Measurements from ENCODE around the gene SNAP91.
"Not testable (repeated sequence)": the region's sequence is repeated elsewhere in the genome, so short reads cannot be mapped to it uniquely, and the experiment has no call there.

The SNAP91 gene

DNA sequence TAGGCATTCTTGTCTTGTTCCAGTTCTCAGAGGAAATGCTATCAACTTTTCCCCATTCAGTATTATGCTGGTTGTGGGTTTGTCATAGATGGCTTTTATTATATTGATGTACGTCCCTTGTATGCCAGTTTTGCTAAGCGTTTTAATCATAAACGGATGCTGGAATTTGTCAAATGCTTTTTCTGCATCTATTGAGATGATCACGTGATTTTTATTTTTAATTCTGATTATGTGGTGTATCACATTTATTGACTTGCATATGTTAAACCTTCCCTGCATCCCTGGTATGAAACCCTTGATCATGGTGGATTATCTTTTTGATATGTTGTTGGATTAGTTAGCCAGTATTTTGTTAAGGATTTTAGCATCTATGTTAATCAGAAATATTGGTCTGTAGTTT, 79.0 kb downstream of the SNAP91 start:
- DNase-seq: not testable (repeated sequence)

DNA sequence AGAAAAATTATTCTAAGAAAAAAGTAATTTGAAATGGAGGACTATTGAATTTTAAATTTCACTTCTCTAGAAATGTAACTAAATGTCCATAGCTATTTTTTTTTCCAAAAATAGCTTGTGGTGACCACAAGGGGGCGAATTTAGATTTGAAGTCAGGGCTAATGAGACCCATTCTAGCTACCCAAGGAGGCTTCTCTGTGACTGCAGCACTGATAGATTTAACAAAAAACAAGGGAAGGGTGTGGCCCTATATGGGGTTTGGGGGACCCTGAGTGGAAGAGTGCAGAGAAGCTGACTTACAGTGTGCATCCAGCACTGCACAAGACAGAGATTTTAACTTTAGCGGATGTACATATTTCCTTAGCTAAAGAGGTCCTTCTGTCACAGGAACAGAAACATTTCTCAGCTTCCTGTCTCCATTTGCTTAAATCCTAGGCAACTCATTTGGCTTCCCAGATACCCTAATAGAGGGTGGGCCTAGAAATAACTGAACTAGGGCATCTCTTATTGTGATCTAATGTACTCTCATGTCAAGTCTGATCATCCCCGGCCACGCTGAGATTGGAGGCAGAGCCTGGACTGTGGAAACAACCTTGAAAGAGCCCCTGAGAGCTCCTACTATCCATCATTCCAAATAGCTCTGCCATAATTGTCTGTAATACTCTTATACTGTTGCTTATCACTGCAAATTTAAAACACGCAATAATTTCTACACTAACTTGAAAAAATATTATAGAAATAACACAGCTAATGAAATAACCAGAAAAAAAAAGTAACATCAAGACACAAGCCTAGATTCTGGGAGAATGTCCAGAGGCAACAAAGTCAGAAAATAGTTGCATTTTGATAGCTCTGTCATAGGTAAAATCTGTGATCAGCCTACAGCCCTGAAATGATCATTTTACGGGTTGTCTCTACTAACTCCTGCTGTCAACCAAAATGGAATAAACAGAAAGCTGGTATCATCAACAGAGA, 93.6 kb downstream of the SNAP91 start:
- DNase-seq: peak; percentile 22

DNA sequence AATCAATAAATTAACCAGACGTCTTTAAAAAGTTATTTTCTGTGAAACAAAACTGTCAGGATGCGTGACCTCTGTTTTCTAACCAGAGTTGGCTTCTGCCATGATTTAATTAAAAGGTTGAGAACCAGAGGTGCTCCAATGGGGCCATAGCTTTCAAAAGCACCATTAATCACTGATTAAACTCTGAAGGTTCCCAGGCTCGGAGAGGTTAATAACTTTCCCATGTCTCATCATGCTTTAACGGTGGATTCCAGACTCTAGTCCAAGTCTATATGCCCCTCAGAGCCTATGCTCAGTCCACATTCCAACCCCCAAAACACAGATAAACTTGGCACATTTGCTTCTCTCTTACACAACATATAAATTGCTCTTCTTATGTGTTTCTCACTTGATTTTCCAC, 95.5 kb downstream of the SNAP91 start:
- no peak for DNase-seq

DNA sequence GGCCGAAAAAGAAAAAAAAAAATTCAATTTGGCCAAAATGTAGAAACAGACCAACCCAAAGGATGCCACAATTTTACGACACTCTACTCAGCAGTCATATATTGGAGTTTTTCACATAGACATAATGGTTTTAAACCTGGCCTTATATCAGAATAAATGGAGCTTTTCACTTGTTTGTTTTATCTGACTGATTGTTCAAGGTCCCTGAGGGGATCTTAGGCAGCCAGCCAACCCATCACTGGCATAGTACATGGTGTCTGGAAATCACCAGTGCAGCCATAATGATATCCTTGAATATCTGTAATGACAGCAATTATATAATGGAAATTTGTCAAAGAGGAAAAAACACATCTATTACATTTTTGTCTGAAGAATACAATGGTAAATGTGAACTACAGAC, 99.7 kb downstream of the SNAP91 start:
- DNase-seq: no peak

DNA sequence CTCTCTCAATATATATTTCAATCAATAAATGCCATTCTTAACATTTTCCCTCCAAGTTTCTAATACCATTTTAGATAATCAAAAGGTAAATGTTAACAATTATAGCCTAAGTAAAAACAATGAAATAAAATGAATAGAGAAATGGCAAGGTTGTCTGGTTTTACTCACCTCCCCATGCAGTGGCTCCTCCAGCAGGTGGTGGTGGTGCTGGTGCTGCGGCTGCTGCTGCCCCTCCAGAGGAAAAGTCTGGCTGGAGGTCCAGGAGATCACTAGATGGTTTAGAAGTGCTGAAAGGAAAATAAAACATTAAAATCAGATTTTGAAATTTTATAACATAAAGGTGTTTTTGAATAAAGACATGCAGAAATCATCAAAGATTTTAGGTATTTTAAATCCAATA, 103.4 kb downstream of the SNAP91 start:
- DNase-seq: no peak

DNA sequence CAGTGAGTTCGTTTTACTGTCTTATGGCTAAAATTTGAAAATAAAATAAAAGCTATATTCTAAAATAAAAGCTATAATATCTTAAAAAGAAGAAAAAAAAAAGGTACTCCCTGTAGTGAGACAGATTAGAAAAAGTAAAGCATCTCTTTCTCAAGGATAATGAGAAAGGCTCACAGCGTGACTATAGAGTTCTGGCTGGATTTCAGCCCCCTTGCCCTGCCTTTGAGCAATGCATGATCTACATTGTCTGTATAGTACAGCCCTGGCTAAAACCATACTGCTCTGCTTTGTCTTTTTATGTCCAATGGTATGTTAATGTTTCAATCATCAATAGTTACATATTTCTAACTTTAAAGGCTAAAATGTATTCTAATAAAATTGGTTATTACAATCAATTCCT, 105.3 kb downstream of the SNAP91 start:
- DNase-seq: no peak

DNA sequence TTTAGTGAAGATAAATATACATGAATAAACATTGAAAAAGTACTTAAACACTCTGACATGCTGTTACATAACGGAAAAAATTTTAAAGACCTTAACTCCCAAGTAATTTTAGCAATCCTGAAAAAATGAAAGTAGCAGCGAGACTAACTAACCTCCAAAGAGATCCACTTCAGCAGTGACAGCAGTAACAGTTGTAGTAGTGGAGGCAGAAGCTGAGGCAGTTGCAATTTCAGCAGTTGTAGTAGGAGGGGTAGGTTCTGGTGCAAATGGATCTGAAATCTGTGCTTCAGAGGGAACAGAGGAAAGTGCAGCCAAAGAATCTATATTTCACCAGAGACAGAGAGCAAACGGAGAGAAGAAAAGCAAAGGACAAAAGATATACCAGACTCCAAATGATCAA, 107.8 kb downstream of the SNAP91 start:
- DNase-seq: no peak

DNA sequence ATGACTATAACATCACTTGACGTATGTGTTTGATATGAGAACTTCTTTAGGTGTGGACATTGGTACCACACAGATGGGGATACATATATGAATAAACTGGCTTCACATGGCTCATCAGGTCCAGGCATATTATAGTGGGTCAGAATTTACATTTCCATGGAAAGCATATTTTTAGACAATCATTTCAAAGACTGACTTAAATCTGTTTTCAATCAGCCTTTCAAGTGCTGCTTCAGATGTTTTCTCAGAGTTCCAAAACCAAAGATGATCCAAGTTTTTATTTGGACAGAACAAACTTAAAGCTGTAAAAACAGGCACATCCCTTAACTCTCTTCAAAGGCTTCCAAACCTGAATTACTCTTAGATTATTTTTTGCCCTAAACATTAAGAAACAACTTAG, 108.4 kb downstream of the SNAP91 start:
- DNase-seq: no peak

DNA sequence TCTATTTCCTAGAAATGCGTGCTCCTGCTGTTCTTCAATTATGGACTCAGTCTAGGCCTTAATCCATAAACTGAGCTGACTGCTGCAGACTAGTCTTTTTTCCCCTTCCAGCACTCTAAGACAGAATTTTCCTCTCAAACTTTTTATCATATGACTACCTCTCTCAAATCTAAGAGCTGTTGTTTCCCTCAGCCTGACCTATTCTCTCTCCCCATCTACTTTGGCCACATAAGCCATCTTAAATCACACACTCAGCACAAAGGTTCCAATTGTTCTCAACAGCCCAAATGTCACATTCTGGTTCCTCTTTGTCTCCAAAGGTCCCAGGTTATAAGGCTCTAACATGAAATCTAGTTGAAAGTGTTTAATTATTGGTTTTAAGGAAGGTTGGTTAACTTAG, 111.4 kb downstream of the SNAP91 start:
- DNase-seq: no peak

DNA sequence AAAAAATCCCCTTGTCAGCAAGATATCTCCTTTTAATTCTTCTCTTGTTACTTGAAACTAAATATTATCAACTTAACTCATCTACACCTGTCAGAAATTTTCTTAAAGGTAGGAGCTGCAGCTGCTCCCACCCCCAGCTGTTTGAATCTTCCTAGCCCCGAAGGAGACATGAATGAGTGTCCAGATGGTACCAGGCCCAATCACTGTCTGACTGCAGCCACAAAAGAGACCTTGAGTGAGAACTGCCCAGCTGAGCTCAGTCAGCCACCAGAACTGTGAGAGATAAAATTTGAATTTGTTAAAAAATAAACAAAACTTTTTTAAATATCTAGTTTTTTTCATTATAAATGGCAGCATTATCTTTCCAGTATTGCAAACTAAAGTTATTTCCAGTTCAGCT, 111.8 kb downstream of the SNAP91 start:
- no peak for DNase-seq

DNA sequence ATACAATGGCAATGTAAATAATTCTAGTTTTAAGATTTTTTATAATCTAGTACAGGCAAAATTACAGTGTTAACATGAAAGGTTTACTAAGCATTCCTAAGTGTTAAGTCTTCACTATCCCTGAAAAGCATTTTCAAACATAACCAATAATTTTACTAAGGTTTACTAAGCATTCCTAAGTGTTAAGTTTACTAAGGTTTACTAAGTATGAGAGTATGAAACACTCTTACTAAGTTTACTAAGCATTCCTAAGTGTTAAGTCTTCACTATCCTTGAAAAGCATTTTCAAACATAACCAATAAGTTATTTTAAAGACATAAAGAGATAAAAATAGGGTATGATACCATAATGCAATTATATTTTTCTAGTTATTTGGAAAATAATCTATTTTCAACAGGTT, 114.0 kb downstream of the SNAP91 start:
- no peak for DNase-seq

DNA sequence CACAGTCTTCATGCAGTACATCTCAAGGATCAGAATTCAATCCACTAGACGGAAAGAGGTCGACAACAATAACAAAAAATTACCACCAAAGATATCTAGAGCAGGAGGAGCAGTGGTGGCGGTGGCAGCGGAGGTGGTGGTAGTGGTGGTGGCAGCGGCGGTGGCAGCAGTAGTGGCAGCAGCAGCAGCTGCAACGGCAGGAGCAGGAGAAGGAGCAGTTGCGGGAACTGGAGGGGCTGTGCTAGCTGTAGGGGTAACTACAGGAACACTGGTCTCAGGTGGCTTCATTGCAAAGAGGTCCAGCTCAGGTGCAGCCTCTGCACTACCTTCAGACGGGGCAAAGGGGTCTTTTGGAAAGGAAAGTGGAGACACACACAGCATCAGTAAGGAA, 115.5 kb downstream of the SNAP91 start:
- no peak for DNase-seq

DNA sequence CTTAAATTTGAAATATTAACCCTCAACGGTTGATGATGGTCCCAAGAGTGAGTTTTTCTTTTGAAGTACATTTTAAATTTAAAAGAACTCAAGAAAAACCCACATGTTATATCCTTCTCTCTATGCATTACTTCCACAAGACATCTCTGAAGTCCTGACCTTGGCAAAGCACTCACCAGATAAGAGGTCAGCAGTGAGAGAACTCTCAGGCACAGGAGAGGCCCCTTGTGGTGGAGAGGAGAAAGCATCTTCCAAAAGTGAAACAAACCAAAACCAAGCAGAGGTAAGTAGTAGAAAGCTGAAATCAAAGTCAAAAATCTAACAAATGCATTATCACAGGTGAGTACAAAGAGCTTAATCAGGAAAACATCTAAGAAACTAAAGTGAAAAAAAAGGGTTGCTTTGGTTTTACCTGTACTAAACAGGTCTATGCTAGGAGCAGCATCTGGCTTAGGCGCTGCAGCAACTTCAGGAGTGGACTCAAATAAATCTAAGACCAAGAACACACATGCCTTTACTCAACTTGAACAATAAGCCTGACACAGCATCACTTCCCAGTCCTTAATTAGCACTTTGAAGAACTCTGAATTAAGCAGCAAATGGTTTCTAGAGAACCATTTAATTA, 116.0 kb downstream of the SNAP91 start:
- DNase-seq: peak; percentile 26

DNA sequence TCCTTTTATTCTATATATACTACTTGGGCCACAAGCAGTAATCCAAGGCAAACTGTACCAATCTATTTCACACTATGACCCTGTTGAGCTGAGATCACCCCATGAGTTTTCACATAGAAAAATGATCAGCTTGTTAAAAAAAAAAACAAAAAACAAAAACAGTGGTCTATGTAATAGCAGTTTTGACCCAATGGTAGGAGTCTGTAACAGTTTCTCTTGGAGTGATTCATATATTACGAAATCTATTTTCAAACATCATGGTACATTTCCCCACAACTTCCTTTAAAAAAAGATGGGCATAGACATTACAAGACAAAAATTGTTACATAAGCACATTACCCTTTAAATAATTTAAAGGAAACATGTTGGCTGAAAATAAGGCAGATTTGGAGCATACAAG, 118.5 kb downstream of the SNAP91 start:
- no peak for DNase-seq

DNA sequence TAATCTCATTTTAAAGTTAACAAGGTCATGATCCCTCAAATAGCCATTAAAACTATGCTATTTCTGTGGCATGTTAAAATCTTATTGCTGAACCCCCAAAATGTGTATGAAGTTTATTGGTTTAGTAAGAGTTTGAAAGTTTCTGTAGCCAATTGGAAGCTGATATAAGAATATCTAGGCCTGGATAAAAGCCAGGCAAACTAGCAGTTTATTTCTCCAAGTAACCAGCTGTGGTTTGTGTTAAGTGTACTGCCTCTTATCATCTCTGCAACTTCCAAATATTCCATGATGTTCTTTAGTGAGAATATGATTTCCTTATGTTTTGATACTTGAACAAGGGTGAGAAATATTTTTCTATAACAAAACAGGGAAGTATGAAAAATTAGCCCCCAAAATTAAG, 119.8 kb downstream of the SNAP91 start:
- no peak for DNase-seq

DNA sequence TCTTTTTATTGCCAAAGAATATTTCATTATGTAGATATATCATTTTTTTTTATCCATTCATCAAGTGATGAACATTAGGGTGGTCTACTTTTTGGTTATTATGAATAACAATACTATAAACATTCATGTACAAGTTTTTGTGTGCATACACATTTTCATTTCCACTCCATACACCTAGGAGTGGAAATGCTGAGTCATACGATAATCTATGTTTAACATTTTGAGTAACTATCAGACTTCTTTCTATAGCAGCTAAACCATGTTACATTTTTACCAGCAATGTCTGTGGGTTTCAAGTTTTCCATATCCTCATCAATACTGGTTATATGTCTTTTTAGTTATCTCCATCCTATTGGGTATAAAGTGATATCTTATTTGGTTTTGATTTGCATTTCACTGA, 130.8 kb downstream of the SNAP91 start:
- peak; percentile 11 for DNase-seq

DNA sequence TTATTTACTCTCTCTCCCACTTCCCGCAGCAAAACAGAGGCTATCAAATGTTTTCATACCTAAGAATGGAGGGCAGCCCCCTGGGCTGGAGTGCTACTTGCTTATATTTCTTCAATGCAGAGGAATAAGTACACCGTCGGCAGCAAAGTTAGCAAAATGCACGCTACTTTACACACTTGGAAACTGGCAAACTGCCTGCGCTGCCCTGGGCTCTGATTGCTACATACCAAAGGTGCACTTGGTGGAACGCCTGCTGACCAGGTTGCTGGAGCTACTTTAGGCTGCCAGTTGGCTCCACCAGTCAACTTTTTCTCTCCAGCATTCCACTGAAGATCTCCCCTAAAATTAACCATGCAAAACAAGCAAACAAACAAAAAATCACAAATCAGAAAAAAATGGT, 134.1 kb downstream of the SNAP91 start:
- DNase-seq: no peak

DNA sequence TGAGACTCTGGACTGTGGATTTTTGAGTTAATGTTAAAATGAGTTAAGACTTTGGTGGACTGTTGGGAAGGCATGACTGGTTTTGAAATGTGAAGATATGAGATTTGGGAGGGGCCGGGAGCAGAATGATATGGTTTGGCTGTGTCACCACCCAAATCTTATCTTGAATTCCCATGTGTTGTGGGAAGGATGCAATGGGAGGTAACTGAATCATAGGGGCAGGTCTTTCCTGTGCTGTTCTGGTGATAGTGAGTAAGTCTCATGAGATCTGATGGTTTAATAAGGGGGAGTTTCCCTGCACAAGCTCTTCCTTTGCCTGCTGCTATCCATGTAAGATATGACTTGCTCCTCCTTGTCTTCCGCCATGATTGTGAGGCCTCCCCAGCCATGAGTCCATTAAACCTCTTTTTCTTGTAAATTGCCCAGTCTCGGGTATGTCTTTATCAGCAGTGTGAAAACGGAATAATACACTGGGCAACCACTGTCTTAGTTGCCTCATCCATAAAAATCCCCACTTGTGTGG, 137.2 kb downstream of the SNAP91 start:
- not testable (repeated sequence) for DNase-seq

DNA sequence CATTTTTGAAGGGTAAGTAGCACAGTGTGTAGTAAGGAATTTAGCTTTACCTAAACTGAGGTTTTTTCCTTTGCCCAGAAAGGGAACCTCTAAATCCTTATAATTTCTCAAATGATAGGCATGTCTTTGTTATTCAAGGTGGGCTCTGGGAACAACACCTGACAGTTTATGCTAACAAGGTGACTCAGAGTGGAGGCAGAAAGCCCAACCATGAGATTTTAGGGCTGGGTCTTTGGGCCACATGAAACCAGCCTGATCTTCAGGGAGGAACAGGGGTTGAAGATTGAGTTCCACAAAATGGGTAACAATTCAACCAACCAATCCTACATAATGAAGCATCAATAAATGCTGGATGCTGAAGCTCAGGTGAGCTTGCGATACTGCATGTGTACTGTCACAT, 149.9 kb downstream of the SNAP91 start:
- no peak for DNase-seq

DNA sequence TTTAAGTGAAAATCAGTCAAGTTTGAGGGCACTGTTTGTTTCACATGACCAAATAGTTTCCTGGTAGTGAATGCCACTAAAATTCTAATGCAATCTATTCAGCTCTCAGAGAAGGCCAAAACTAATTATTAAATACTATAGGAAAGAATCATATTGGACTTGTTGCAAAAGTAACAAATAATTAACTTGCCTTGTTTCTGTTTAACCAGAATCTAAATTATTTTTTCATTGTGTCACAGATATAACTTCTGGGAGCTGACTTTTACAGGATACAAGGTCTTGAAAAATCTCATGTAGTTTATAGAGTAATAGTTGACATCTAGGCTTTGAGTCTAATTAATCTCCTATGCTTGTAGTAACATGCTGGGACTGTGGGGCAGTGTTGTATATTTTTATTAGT, 152.0 kb downstream of the SNAP91 start:
- no peak for DNase-seq

DNA sequence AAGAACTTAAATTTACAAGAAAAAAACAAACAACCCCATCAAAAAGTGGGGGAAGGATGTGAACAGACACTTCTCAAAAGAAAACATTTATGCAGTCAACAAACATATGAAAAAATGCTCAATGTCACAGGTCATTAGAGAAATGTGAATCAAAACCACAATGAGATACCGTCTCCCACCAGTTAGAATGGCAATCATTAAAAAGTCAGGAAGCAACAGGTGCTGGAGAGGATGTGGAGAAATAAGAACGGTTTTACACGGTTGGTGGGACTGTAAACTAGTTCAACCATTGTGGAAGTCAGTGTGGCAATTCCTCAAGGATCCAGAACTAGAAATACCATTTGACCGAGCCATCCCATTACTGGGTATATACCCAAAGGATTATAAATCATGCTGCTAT, 157.2 kb downstream of the SNAP91 start:
- not testable (repeated sequence) for DNase-seq

DNA sequence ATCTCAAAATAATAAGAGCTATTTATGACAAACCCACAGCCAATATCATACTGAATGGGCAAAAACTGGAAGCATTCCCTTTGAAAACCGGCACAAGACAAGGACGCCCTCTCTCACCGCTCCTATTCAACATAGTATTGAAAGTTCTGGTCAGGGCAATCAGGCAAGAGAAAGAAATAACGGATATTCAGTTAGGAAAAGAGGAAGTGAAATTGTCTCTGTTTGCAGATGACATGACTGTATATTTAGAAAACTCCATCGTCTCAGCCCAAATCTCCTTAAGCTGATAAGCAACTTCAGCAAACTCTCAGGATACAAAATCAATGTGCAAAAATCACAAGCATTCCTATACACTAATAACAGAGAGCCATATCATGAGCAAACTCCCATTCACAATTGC, 158.4 kb downstream of the SNAP91 start:
- DNase-seq: not testable (repeated sequence)

DNA sequence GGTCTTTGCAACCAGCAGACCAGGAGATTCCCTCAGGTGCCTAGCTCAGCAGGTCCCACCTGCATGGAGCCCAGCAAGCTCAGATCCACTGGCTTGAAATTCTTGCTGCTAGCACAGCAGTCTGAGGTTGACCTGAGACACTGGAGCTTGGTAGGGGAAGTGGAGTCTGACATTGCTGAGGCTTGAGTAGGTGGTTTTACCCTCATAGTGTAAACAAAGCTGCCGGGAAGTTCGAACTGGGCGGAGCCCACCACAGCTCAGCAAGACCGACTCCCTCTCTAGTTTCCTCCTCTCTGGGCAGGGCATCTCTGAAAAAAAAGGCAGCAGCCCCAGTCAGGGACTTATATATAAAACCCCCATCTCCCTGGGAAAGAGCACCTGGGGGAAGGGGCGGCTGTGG, 162.3 kb downstream of the SNAP91 start:
- DNase-seq: no peak

DNA sequence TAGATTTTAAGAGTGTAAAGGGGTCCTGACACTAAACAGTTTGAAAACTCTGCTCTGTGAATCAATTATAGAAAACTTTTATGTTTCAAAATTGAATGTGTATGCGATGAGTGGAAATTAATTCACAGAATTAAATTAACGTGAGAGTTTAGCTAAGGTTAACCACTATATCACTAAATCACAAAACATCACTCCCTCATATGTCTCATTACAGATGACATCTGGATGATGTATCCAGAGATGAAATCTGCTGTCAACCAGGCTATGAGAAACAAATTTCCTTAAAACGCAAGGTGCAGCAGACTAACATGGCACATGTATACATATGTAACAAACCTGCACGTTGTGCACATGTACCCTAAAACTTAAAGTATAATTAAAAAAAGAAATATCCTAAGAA, 169.2 kb downstream of the SNAP91 start:
- no peak for DNase-seq

Data from activated CD4-positive, alpha-beta T cell treated with anti-CD3 and anti-CD28 coated beads, Interleukin-10, Interleukin-2, amounts not matched to agents 100 ng/mL and 50 ng/mL, durations not matched to agents 16 hours and 8 hours (primary cell).